HepG2 (cell line): ENCODE results near the gene VASN. TPM values are rescaled to one million over a fixed set of nuclear protein-coding genes. Genes with fewer than 3 reads are reported as not detected.

ENCODE experiments used
- CEBPZ ChIP-seq: IDR thresholded peaks from 2 replicates; pipeline ENCODE4 v1.6.1; 2012; ENCODE audit warnings: low read length, improper control_type of control experiment
- GMEB1 ChIP-seq: sonication (generic); formaldehyde crosslinking; IDR thresholded peaks from 2 replicates; pipeline ENCODE4 v1.5.1; 2020; ENCODE audit warnings: missing genetic modification reagents, mild to moderate bottlenecking, borderline replicate concordance
- HHEX ChIP-seq: IDR thresholded peaks from 2 replicates; pipeline ENCODE4 v1.6.1; 2016; ENCODE audit warnings: control low read depth
- KLF16 ChIP-seq, 2 experiments: sonication (generic) in 1 of 2; formaldehyde crosslinking in 1 of 2; IDR thresholded peaks; 2 replicates each; pipeline versions ENCODE4 v1.6.1 to v1.8.0; 2016 to 2023; ENCODE audit warnings: missing genetic modification reagents in 2 of 2, missing compliant biosample characterization in 1 of 2
- PRDM10 ChIP-seq: sonication (generic); formaldehyde crosslinking; IDR thresholded peaks from 2 replicates; pipeline ENCODE4 v1.4.0; 2020; ENCODE audit warnings: low read depth, missing genetic modification reagents
- RERE ChIP-seq: IDR thresholded peaks from 2 replicates; pipeline ENCODE4 v1.6.1; 2016; ENCODE audit warnings: low read depth, missing genetic modification reagents, missing compliant biosample characterization
- YY1 ChIP-seq: IDR thresholded peaks from 2 replicates; pipeline ENCODE4 v1.6.1; 2011; ENCODE audit warnings: low read length, low read depth, moderate library complexity, mild to moderate bottlenecking; ENCODE audit not compliant: insufficient read depth, insufficient replicate concordance
- ZBTB25 ChIP-seq: IDR thresholded peaks from 2 replicates; pipeline ENCODE4 v1.6.1; 2018; ENCODE audit warnings: missing genetic modification reagents
- ZNF12 ChIP-seq: sonication (generic); formaldehyde crosslinking; IDR thresholded peaks from 2 replicates; pipeline ENCODE4 v1.5.0; 2020; ENCODE audit warnings: missing genetic modification reagents
- ZNF382 ChIP-seq: sonication (generic); formaldehyde crosslinking; IDR thresholded peaks from 2 replicates; pipeline ENCODE4 v1.5.0; 2020; ENCODE audit warnings: missing genetic modification reagents, mild to moderate bottlenecking, borderline replicate concordance
- ZNF44 ChIP-seq: sonication (generic); formaldehyde crosslinking; IDR thresholded peaks from 2 replicates; pipeline ENCODE4 v1.5.1; 2020; ENCODE audit warnings: mild to moderate bottlenecking, missing genetic modification reagents
- ZNF558 ChIP-seq: sonication (generic); formaldehyde crosslinking; IDR thresholded peaks from 2 replicates; pipeline ENCODE4 v1.9.0; 2022; ENCODE audit warnings: mild to moderate bottlenecking, missing genetic modification reagents, borderline replicate concordance
- polyA plus RNA-seq, 8 experiments: library from polyadenylated mRNA; depleted of rRNA in 3 of 8; stranded (reverse) in 7 of 8; unstranded in 1 of 8; fragments of >200 nt; fragmentation: Illumina TruSeq in 4 of 8; extraction: Trizol in 4 of 8; gene quantifications; 2 replicates each; pipeline versions ENCODE4 v1.2.1 to v1.2.3, GENCODE V29; 2011 to 2016; ENCODE audit warnings: low read depth in 4 of 8, missing spikeins in 1 of 8, mixed read lengths in 1 of 8; ENCODE audit not compliant: insufficient read depth in 1 of 8
- total RNA-seq, 5 experiments: library from RNA; depleted of rRNA; stranded (reverse); fragments of >200 nt; fragmentation: Illumina TruSeq; extraction: Trizol; gene quantifications; 2 replicates each; pipeline ENCODE4 v1.2.3, GENCODE V29; 2016; ENCODE audit warnings: low read depth in 1 of 5

The VASN gene
- total and polyA plus RNA-seq, 2 of the 13 experiments (the other 11 are each of a cell fraction or from before 2014, with no cell fraction given) = 8.4 to 18.2 TPM

GRCh38 chr16:4425378-4426020 is 53.9 kb downstream of the VASN start, which contains the start of gene DNAJA3 (continued):
- TF ChIP-seq YY1 (peak; percentile 97), KLF16 (CRISPR knock-in tag; IDR thresholded peaks at IDR 0.05) (peak; percentile 19 to 67; a peak in 1 of 4 replicates), PRDM10 (CRISPR knock-in tag) (no peak; the same call in 1 of the 2 replicates), CEBPZ (no peak), RERE (CRISPR knock-in tag) (no peak), ZNF558 (peak; percentile 52; the same call in 1 of the 2 replicates), ZBTB25 (CRISPR knock-in tag) (no peak), ZNF382 (CRISPR knock-in tag) (no peak), GMEB1 (CRISPR knock-in tag) (peak; percentile 99), ZNF44 (CRISPR knock-in tag) (no peak; the same call in 1 of the 2 replicates), HHEX (CRISPR knock-in tag) (no peak), ZNF12 (no peak)
